BLaER1 treated with 17β-estradiol and CSF1 and Interleukin-3, amounts not matched to agents 10 nM and 100 nM (cell line): ENCODE results near the gene GNB1L.

ENCODE experiments used
- H3K27ac ChIP-seq, 11 experiments: shearing (Covaris generic); formaldehyde crosslinking; 2 replicates each; pipeline ENCODE4 v1.8.1; 2022
- H3K27me3 ChIP-seq, 11 experiments: shearing (Covaris generic); formaldehyde crosslinking; 2 replicates each; pipeline ENCODE4 v1.8.1; 2022
- H3K36me3 ChIP-seq, 11 experiments: shearing (Covaris generic); formaldehyde crosslinking; 2 replicates each; pipeline ENCODE4 v1.8.1; 2022
- H3K4me1 ChIP-seq, 10 experiments: shearing (Covaris generic); formaldehyde crosslinking; 2 replicates each; pipeline ENCODE4 v1.8.1; 2022
- H3K4me2 ChIP-seq, 11 experiments: shearing (Covaris generic); formaldehyde crosslinking; 2 replicates each; pipeline ENCODE4 v1.8.1; 2022
- H3K4me3 ChIP-seq, 10 experiments: shearing (Covaris generic); formaldehyde crosslinking; 2 replicates each; pipeline ENCODE4 v1.8.1; 2022
- H3K9ac ChIP-seq, 11 experiments: shearing (Covaris generic); formaldehyde crosslinking; 2 replicates each; pipeline ENCODE4 v1.8.1; 2022
- H3K9me3 ChIP-seq, 11 experiments: shearing (Covaris generic); formaldehyde crosslinking; replicated peaks in 1 of 11; 2 replicates each; pipeline ENCODE4 v1.8.1; 2022
- H4K20me1 ChIP-seq, 11 experiments: shearing (Covaris generic); formaldehyde crosslinking; 2 replicates each; pipeline ENCODE4 v1.8.1; 2022
- Cebpa-rat ChIP-seq, 11 experiments: shearing (Covaris generic); IDR thresholded peaks; 2 replicates each; pipeline ENCODE4 v1.8.1; 2022

GNB1L gene

DNA sequence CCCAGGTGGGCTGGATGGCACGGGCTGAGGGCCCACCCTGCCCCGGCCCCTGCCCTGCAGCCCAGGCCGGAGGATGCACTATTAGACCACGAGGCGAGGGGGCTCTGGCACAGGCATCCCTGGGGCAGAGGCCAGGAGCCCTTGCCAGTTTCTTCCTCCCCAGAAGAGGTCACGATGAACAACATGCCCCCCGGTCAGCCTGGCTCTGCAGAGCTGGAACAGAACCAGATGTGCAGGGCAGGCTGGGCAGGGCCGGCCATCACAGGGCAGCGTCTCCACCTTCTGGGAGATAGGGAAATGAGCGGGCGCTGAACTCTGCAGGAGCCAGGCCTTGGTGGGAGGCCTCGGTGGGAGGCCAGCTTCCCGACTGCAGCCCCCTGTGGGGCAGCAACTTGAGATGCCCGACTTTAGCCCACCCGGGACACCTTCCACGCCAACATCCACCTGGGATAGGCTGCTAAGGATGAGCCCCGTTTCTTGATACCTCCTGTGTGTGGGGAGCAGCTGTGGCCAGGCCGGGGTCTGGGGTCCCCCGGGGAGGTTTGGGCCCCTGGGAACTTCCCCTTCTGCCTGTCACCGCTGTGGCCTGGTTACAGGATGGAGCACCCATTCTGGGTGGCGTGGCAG lies 21.8 kb upstream of the GNB1L start:
- Histone ChIP-seq H3K9me3 (no peaks in the 10 kb centered on the region), H3K4me1 (peaks cover 14 to 62% (median 53%) of the 10 kb centered on the region in 10 experiments; a peak in 19 of 20 replicates), H3K36me3 (peaks cover 0 to 10% (median 0%) of the 10 kb centered on the region in 11 experiments; a peak in 3 of 22 replicates), H4K20me1 (peaks cover 0 to 28% (median 0%) of the 10 kb centered on the region in 11 experiments; a peak in 4 of 22 replicates), H3K27me3 (no peaks in the 10 kb centered on the region), H3K4me3 (no peak overlapping the region), H3K27ac (peak overlapping the region in 5 of 11 experiments; percentile 44 to 67 (median 61); a peak in 7 of 22 replicates), H3K9ac (peak overlapping the region in 9 of 11 experiments; percentile 0 to 65 (median 48); a peak in 9 of 22 replicates), H3K4me2 (peak overlapping the region in 8 of 11 experiments; percentile 63 to 80 (median 76); a peak in 15 of 22 replicates)
- no peak for TF ChIP-seq Cebpa-rat (IDR thresholded peaks at IDR 0.05)

DNA sequence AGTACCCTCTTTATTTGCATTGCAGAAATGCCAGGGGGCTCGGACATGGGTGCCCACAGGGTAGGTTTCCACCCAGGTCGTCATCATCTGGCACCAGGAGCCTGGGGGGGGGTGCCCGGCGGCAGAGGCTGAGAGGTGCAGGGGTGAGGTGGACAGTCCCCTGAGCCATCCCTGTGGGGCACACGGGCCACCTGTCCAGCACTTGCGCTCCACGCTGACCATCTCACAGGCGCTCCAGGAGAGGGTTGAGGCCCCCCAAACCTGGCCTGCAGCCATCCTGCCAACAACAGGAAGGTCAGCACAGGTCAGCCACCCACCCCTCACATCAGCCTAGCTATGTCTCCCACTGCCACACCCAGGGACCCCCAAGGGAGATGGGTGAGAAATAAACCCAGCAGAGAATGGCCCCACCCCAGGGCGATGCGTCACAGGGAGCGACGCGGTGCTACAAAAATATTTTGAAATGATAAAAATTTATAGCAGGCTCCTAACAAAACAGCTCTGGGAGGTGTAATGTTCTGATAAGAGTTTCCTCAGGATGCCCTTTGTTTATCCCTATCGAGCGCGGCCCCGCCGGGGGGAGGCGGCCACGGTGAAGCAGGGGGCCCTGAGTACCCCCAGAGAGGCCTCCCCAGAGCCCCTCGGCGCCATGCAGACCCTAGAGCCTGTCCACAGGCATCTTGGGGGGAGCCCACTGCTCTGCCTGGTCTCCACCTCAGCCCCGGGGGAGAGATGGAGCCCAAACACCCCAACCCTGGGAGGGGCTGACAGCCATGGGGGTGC lies 21.0 kb upstream of the GNB1L start:
- Histone ChIP-seq H4K20me1 (peaks cover 0 to 28% (median 0%) of the 10 kb centered on the region in 11 experiments; a peak in 4 of 22 replicates), H3K4me2 (peak overlapping the region in 10 of 11 experiments; percentile 23 to 80 (median 76); a peak in 19 of 22 replicates), H3K4me1 (peaks cover 13 to 58% (median 53%) of the 10 kb centered on the region in 10 experiments; a peak in 19 of 20 replicates), H3K9ac (peak overlapping the region in 8 of 11 experiments; percentile 0 to 65 (median 48); a peak in 13 of 22 replicates), H3K27me3 (no peaks in the 10 kb centered on the region), H3K9me3 (no peaks in the 10 kb centered on the region), H3K27ac (peak overlapping the region in 6 of 11 experiments; percentile 33 to 67 (median 56); a peak in 10 of 22 replicates), H3K4me3 (no peak overlapping the region), H3K36me3 (peaks cover 0 to 10% (median 0%) of the 10 kb centered on the region in 11 experiments; a peak in 3 of 22 replicates)
- TF ChIP-seq Cebpa-rat (IDR thresholded peaks at IDR 0.05) = no peak

DNA sequence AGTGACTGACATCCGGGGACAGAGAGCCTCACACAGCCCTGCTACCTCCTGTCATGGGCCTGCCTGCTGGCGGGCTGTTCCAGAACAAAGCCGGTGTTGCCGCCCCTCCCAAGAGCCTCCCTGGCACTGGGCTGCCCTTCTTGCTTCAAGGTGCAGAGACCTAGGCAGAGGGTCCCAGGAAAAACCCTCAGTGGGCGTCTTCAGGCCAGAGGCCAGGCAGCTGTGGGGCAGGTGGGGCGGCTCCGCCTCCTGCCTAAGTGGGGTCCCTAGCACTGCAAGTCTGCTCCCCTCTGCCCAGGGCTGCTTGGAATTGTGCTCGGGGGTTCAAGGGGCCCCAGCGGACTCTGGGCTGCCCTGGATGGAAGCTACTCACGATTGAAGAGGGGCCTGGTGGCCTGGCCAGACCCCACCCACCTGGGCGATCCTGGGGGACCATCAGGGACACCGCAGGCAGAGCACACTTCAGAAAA lies 20.4 kb upstream of the GNB1L start:
- peaks cover 0 to 28% (median 0%) of the 10 kb centered on the region in 11 experiments; a peak in 4 of 22 replicates for H4K20me1 ChIP-seq
- TF ChIP-seq Cebpa-rat (IDR thresholded peaks at IDR 0.05) = no peak
- H3K9ac ChIP-seq = peak overlapping the region in 9 of 11 experiments; percentile 9 to 65 (median 45); a peak in 13 of 22 replicates
- peaks cover 0 to 10% (median 0%) of the 10 kb centered on the region in 11 experiments; a peak in 3 of 22 replicates for H3K36me3 ChIP-seq
- no peaks in the 10 kb centered on the region for H3K9me3 ChIP-seq
- H3K4me2 ChIP-seq = peak overlapping the region; percentile 23 to 80 (median 76); a peak in 21 of 22 replicates
- H3K4me3 ChIP-seq = no peak overlapping the region; a peak in 1 of 20 replicates
- H3K27ac ChIP-seq = peak overlapping the region in 7 of 11 experiments; percentile 1 to 67 (median 52); a peak in 14 of 22 replicates
- no peaks in the 10 kb centered on the region for H3K27me3 ChIP-seq
- peaks cover 13 to 58% (median 53%) of the 10 kb centered on the region in 10 experiments; a peak in 19 of 20 replicates for H3K4me1 ChIP-seq

DNA sequence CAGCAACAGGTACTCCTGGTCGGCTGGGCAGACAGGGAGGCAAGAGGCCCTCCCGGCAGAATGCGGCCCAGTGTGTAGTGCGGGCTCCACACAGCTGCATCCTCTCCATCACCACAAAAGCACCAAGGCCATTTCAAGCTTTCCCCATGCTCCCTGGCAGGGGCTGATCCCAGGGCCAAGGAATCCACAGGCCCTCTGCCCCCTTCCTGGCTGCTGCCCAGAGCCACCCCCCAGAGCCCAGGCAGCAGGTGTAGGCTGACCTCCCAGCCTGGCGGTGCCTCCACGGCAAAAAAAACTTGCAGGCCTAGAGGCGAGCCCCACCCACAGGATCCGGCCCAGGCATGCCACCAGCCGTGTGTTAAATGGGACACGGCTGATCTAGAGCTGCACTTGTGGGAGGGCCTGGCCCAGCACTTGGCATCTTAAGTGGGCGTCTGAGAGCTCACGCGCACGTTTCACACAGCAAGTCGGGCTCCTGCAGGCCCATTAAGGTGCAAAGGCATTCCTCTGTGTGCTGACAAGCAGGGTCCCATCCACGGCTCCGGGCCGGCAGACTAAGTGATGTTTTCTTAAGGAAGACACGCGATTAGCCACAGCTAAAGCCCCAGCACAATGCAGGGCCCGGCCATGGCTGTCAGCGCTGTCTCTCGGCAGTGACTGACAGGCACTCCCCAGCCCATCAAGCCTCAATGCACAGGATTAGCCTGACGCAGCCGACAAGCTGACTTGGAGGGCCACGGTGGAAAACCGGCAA lies 19.8 kb upstream of the GNB1L start:
- peak overlapping the region; percentile 23 to 80 (median 76) for H3K4me2 ChIP-seq
- H3K9ac ChIP-seq = peak overlapping the region in 9 of 11 experiments; percentile 9 to 65 (median 45); a peak in 13 of 22 replicates
- TF ChIP-seq Cebpa-rat (IDR thresholded peaks at IDR 0.05) = no peak
- peak overlapping the region in 8 of 11 experiments; percentile 1 to 67 (median 48); a peak in 14 of 22 replicates for H3K27ac ChIP-seq
- H3K4me1 ChIP-seq = peaks cover 13 to 58% (median 53%) of the 10 kb centered on the region in 10 experiments; a peak in 19 of 20 replicates
- no peaks in the 10 kb centered on the region for H3K27me3 ChIP-seq
- H3K9me3 ChIP-seq = no peaks in the 10 kb centered on the region
- no peak overlapping the region; a peak in 1 of 20 replicates for H3K4me3 ChIP-seq
- H3K36me3 ChIP-seq = peaks cover 0 to 10% (median 0%) of the 10 kb centered on the region in 11 experiments; a peak in 3 of 22 replicates
- H4K20me1 ChIP-seq = peaks cover 0 to 28% (median 0%) of the 10 kb centered on the region in 11 experiments; a peak in 4 of 22 replicates

DNA sequence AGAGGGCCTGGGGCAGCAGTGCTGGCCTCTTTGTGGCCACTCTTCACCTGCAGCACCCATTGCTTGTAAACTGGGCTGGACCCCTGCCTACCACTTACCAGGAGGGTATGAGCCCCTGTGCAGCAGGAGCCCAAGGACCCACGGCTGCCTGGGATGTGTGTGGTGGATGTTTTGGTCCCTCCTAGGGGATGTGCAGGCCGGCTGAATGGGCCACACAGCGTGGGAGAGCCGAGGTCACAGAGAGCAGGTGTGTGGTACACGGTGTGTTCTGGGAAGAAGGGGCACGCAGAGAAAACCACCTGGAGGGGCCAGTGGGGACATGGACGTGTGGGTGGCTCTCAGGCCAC lies 19.3 kb upstream of the GNB1L start:
- peaks cover 0 to 10% (median 0%) of the 10 kb centered on the region in 11 experiments; a peak in 3 of 22 replicates for H3K36me3 ChIP-seq
- peaks cover 13 to 58% (median 53%) of the 10 kb centered on the region in 10 experiments; a peak in 19 of 20 replicates for H3K4me1 ChIP-seq
- no peaks in the 10 kb centered on the region for H3K9me3 ChIP-seq
- peak overlapping the region in 10 of 11 experiments; percentile 23 to 80 (median 76); a peak in 20 of 22 replicates for H3K4me2 ChIP-seq
- peak overlapping the region in 7 of 11 experiments; percentile 16 to 65 (median 49); a peak in 9 of 22 replicates for H3K9ac ChIP-seq
- peaks cover 0 to 28% (median 0%) of the 10 kb centered on the region in 11 experiments; a peak in 4 of 22 replicates for H4K20me1 ChIP-seq
- no peaks in the 10 kb centered on the region for H3K27me3 ChIP-seq
- peak overlapping the region in 8 of 11 experiments; percentile 23 to 67 (median 48); a peak in 12 of 22 replicates for H3K27ac ChIP-seq
- no peak for TF ChIP-seq Cebpa-rat (IDR thresholded peaks at IDR 0.05)
- no peak overlapping the region for H3K4me3 ChIP-seq

DNA sequence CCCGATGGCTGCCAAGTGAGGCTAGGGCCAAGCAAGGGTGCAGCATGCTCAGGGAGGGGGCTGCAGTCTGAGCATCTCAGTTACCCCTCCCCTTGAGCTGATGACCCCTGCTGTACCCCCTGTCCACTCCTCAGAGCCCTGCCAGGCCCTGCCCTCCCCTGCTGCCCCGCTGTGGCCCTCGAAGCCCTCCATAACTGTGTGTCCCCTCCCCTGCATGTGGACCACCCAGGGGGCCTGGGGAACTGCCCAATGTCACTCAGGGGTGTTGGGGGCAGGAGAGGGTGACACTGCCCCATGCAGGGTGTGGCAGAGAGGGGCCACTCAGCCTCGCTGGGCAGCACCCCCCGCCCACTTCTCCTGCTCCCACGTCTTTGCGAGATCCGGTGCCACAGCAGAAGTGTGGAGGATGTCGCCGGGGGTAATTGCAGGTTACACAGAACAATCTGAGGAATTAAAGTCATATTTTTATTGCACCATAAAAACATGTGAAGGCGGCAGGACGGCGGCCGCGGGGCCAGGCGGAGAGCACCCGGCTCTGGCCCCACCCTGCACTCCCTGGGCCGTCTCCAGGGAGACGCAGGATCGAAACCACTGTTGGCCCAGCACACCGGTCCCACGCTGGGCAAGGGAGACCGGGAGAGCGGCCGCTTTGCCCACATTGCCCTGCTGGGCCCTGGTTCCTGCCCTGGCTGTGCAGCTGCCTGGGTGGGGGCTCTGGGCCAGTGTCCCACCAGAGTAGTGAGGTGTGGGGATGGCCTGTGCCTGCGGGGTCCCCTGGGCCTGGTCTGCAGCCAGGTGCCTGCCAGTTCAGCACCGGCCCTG lies 18.7 kb upstream of the GNB1L start:
- TF ChIP-seq Cebpa-rat (IDR thresholded peaks at IDR 0.05) = no peak
- H3K27me3 ChIP-seq = no peaks in the 10 kb centered on the region
- peaks cover 0 to 25% (median 0%) of the 10 kb centered on the region in 11 experiments; a peak in 4 of 22 replicates for H4K20me1 ChIP-seq
- peak overlapping the region in 8 of 11 experiments; percentile 23 to 67 (median 48); a peak in 11 of 22 replicates for H3K27ac ChIP-seq
- H3K36me3 ChIP-seq = peaks cover 0 to 6% (median 0%) of the 10 kb centered on the region in 11 experiments; a peak in 3 of 22 replicates
- H3K9me3 ChIP-seq = no peaks in the 10 kb centered on the region
- H3K4me1 ChIP-seq = peaks cover 13 to 58% (median 53%) of the 10 kb centered on the region in 10 experiments; a peak in 19 of 20 replicates
- H3K4me3 ChIP-seq = no peak overlapping the region
- H3K9ac ChIP-seq = peak overlapping the region in 6 of 11 experiments; percentile 16 to 65 (median 50); a peak in 7 of 22 replicates
- peak overlapping the region in 9 of 11 experiments; percentile 63 to 80 (median 76); a peak in 18 of 22 replicates for H3K4me2 ChIP-seq

DNA sequence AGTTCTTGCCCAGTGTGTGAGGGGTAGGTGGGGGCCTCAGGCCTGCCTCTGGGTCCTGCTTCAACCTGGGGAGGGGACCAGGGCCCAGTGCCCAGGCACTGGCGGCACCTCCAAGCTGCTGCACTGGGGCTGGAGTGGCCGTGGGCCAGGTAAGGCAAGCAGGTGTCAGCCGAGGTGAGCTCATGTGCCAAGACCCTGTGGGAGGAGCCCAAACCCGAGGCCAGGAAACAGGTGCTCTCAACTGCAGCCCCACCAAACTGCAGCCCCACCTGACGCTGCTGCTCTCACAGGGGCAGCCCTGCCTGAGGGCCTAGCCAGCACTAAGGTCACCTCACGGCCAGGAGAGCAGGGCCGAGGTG lies 18.1 kb upstream of the GNB1L start:
- peaks cover 0 to 1% (median 0%) of the 10 kb centered on the region in 11 experiments; a peak in 2 of 22 replicates for H3K36me3 ChIP-seq
- no peaks in the 10 kb centered on the region for H3K27me3 ChIP-seq
- H3K9me3 ChIP-seq = no peaks in the 10 kb centered on the region
- H3K4me2 ChIP-seq = peak overlapping the region in 8 of 11 experiments; percentile 63 to 80 (median 76); a peak in 13 of 22 replicates
- peaks cover 0 to 20% (median 0%) of the 10 kb centered on the region in 11 experiments; a peak in 4 of 22 replicates for H4K20me1 ChIP-seq
- no peak overlapping the region for H3K4me3 ChIP-seq
- H3K27ac ChIP-seq = peak overlapping the region in 1 of 11 experiments; percentile 67; a peak in 2 of 22 replicates
- no peak for TF ChIP-seq Cebpa-rat (IDR thresholded peaks at IDR 0.05)
- 0 out of 22 replicates have a peak overlapping the region, but pooled peaks of 1 of the 11 experiments have one; percentile 65 for H3K9ac ChIP-seq
- H3K4me1 ChIP-seq = peaks cover 13 to 56% (median 52%) of the 10 kb centered on the region in 10 experiments; a peak in 19 of 20 replicates
